GM12878 (cell line): ENCODE measurements around the gene HIBCH. TPM values are rescaled to one million over a fixed set of nuclear protein-coding genes. Genes with fewer than 3 reads are reported as not detected.

Source experiments
- ATAC-seq: fragments of 200-7000 bp; cut with Tn5 transposase; 3 replicates; pipeline ENCODE4 v1.9.1; 2020; ENCODE audit warnings: mild to moderate bottlenecking, moderate library complexity
- BruUV-seq: library from RNA; stranded (reverse); fragments of 400-500 nt; replicated peaks from 2 replicates; lab custom pipeline; 2021; lab: Mats Ljungman, UMichigan
- CTCF ChIA-PET: fragments of 300-600 bp; sonication (Branson Sonifier 250); formaldehyde crosslinking; extraction: SDS; loops from one replicate; lab custom pipeline; 2021; ENCODE audit warnings: inconsistent platforms; lab: Yijun Ruan, JAX
- POLR2A ChIA-PET: fragments of 350-600 bp; formaldehyde crosslinking; extraction: SDS; loops from one replicate; lab custom pipeline; 2021; ENCODE audit warnings: inconsistent platforms; lab: Charles Lee
- RAD21 ChIA-PET: fragments of 300-600 bp; sonication (Branson Sonifier 250); formaldehyde crosslinking; loops from one replicate; lab custom pipeline; 2023; ENCODE audit warnings: antibody characterized with exemption; ENCODE audit not compliant: unreplicated experiment; lab: Charles Lee
- SMC1A ChIA-PET: fragments of 300-600 bp; sonication (Branson Sonifier 250); formaldehyde crosslinking; loops from one replicate; lab custom pipeline; 2023; ENCODE audit not compliant: unreplicated experiment, uncharacterized antibody; lab: Charles Lee
- DNase-seq: peaks from one replicate; pipeline ENCODE4 v3.0.0-alpha.2; 2011; ENCODE audit warnings: low read depth, low spot score
- FAIRE-seq: peaks from 3 replicates; lab custom pipeline; 2011; peaks lifted over from hg19 to GRCh38; lab: Jason Lieb, UNC
- H2AFZ ChIP-seq: 2 replicates; pipeline ENCODE4 v1.6.0; 2011; ENCODE audit warnings: low read depth, low read length, control low read depth; ENCODE audit not compliant: control insufficient read depth
- H3K27ac ChIP-seq: 2 replicates; pipeline ENCODE4 v1.5.1; 2011; ENCODE audit warnings: control low read depth; ENCODE audit not compliant: control insufficient read depth, insufficient read depth
- H3K27me3 ChIP-seq, 2 experiments: replicated peaks in 1 of 2; 2 replicates each; pipeline versions ENCODE4 v1.6.0 to v1.6.1; 2011; ENCODE audit warnings: low read length in 1 of 2; ENCODE audit not compliant: control insufficient read depth in 2 of 2, insufficient read depth in 2 of 2
- H3K36me3 ChIP-seq, 2 experiments: 2 replicates each; pipeline ENCODE4 v1.5.1; 2011; ENCODE audit warnings: low read length in 1 of 2; ENCODE audit not compliant: control insufficient read depth in 2 of 2, insufficient read depth in 2 of 2
- H3K4me1 ChIP-seq: 2 replicates; pipeline ENCODE4 v1.6.1; 2011; ENCODE audit warnings: mild to moderate bottlenecking, low read length, moderate library complexity, mixed read lengths; ENCODE audit not compliant: control insufficient read depth, insufficient read depth
- H3K4me2 ChIP-seq: 2 replicates; pipeline ENCODE4 v1.6.0; 2011; ENCODE audit warnings: control low read depth; ENCODE audit not compliant: control insufficient read depth, insufficient read depth
- H3K4me3 ChIP-seq: fragments of 200-600 bp; sonication (generic); 2 replicates; pipeline ENCODE4 v1.5.1; 2016
- H3K79me2 ChIP-seq: 2 replicates; pipeline ENCODE4 v1.6.0; 2011; ENCODE audit warnings: low read length; ENCODE audit not compliant: control insufficient read depth, insufficient read depth
- H3K9ac ChIP-seq: 2 replicates; pipeline ENCODE4 v1.8.0; 2011; ENCODE audit warnings: low read length, control low read depth, mixed read lengths; ENCODE audit not compliant: control insufficient read depth, insufficient read depth
- H3K9me3 ChIP-seq: replicated peaks from 3 replicates; pipeline ENCODE4 v1.5.1; 2011; ENCODE audit warnings: mild to moderate bottlenecking, low read length; ENCODE audit not compliant: control insufficient read depth, insufficient read depth
- H4K20me1 ChIP-seq: 2 replicates; pipeline ENCODE4 v1.6.0; 2011; ENCODE audit not compliant: control insufficient read depth, insufficient read depth
- BRCA1 ChIP-seq: IDR thresholded peaks from 2 replicates; pipeline ENCODE4 v1.6.1; 2011; ENCODE audit warnings: low read depth, low read length, improper control_type of control experiment
- CBX5 ChIP-seq: sonication (generic); IDR thresholded peaks from 2 replicates; pipeline ENCODE4 v1.6.1; 2016; ENCODE audit warnings: low read depth, moderate library complexity, mild to moderate bottlenecking, inconsistent platforms
- CHD2 ChIP-seq: IDR thresholded peaks from 2 replicates; pipeline ENCODE4 v1.6.1; 2011; ENCODE audit warnings: low read depth, low read length, improper control_type of control experiment, borderline replicate concordance
- FOXM1 ChIP-seq: IDR thresholded peaks from 2 replicates; pipeline ENCODE4 v1.6.1; 2012; ENCODE audit warnings: low read depth, mild to moderate bottlenecking, inconsistent platforms, low read length, moderate library complexity
- HDGF ChIP-seq: fragments of 450-650 bp; IDR thresholded peaks from 2 replicates; pipeline ENCODE4 v1.6.1; 2016; ENCODE audit warnings: antibody characterized with exemption
- IRF3 ChIP-seq: fragments of 450-650 bp; IDR thresholded peaks from 2 replicates; pipeline ENCODE4 v1.6.1; 2014; ENCODE audit warnings: mild to moderate bottlenecking
- JUNB ChIP-seq: IDR thresholded peaks from 2 replicates; pipeline ENCODE4 v1.6.1; 2016; ENCODE audit warnings: antibody characterized with exemption, mild to moderate bottlenecking
- JUND ChIP-seq: IDR thresholded peaks from 2 replicates; pipeline ENCODE4 v1.6.1; 2012; ENCODE audit warnings: low read depth, mild to moderate bottlenecking, low read length, improper control_type of control experiment, moderate library complexity
- POLR2A ChIP-seq: IDR thresholded peaks from 2 replicates; pipeline ENCODE4 v1.6.1; 2011; ENCODE audit warnings: low read depth, mild to moderate bottlenecking, low read length
- RB1 ChIP-seq: fragments of 450-650 bp; formaldehyde crosslinking; IDR thresholded peaks from 2 replicates; pipeline ENCODE4 v1.6.1; 2017; ENCODE audit warnings: mild to moderate bottlenecking, borderline replicate concordance
- RUNX3 ChIP-seq: IDR thresholded peaks from 2 replicates; pipeline ENCODE4 v1.6.1; 2012; ENCODE audit warnings: low read length, inconsistent platforms
- SIX5 ChIP-seq: IDR thresholded peaks from 2 replicates; pipeline ENCODE4 v1.6.1; 2011; ENCODE audit warnings: mild to moderate bottlenecking, low read depth, low read length, moderate library complexity; ENCODE audit not compliant: severe bottlenecking
- SUZ12 ChIP-seq: fragments of 200-600 bp; sonication (generic); IDR thresholded peaks from one replicate; pipeline ENCODE4 v1.6.1; 2018; ENCODE audit warnings: antibody characterized with exemption, mild to moderate bottlenecking; ENCODE audit not compliant: unreplicated experiment
- whole genome bisulfite sequencing: methylation state at CpG from one replicate; pipeline ENCODE4 v1.1.6; 2016; ENCODE audit warnings: low lambda C conversion rate; ENCODE audit not compliant: insufficient replicate concordance, insufficient coverage; ENCODE audit errors: missing lambda C conversion rate; 5-methylcytosine and 5-hydroxymethylcytosine counted together
- in situ Hi-C: fragments of 300-500 bp; cut with MboI; formaldehyde crosslinking; loops from 9 replicates; pipeline ENCODE4 v1.14.3; 2018; ENCODE audit warnings: mixed read lengths
- intact Hi-C: fragments of 100-400 bp; cut with micrococcal nuclease; formaldehyde crosslinking; loops from one replicate; pipeline ENCODE4 v1.14.2; 2022; ENCODE audit not compliant: unreplicated experiment
- polyA plus RNA-seq, 11 experiments: library from polyadenylated mRNA; depleted of rRNA in 4 of 11; unstranded in 6 of 11; stranded (reverse) in 5 of 11; fragments of >200 nt; fragmentation: Nextera tagmentation in 4 of 11; fragmentation: Illumina TruSeq in 1 of 11; extraction: Ambion mirVana in 4 of 11; extraction: Trizol in 1 of 11; gene quantifications; 1 replicate in 1 of 11; 2 replicates in 10 of 11; pipeline versions ENCODE4 v1.2.1 to v1.2.3, GENCODE V29; 2011 to 2016; ENCODE audit warnings: inconsistent platforms in 2 of 11, missing spikeins in 2 of 11, low read depth in 1 of 11
- total RNA-seq, 4 experiments: library from RNA; depleted of rRNA in 3 of 4; stranded (reverse); fragments of >200 nt in 3 of 4; fragmentation: Illumina TruSeq in 1 of 4; extraction: Trizol in 1 of 4; gene quantifications; 2 replicates each; pipeline versions ENCODE4 v1.2.1 to v1.2.3, GENCODE V29; 2013 to 2021
- TF ChIP-seq, protein P1 (sequence below): fragments of 450-650 bp; IDR thresholded peaks from 2 replicates; pipeline ENCODE4 v1.6.1; 2017; ENCODE audit warnings: antibody characterized with exemption, mild to moderate bottlenecking, moderate library complexity

Gene HIBCH
- total and polyA plus RNA-seq, 10 of the 15 experiments (the other 5 are each of a cell fraction or from before 2014, with no cell fraction given), result 22.3 to 81.0 (median 37.4) TPM

DNA sequence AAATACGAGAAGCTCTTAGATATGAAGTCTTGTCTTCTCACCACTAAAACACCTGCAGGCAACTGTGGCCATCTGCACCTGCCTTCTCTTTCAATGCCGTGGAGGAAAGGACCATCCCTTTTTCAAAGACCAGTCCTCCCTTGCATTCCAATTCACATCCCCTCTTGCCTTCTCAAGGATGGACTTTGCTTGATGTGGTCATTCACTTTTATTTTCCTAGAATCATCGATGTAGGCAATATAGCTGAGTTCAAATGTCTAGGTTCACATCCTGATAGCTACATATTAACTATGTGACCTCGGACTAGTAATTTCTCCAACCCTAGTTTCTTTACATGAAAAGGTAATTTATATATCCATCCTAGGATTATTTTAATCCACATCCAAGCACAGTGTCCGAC, 110.1 kb downstream of the HIBCH start:
- ATAC-seq, result no peak
- no peak for FAIRE-seq
- no peaks in the 10 kb centered on the region for H3K27me3 ChIP-seq
- no peak for TF ChIP-seq FOXM1
- TF ChIP-seq IRF3, result no peak
- no peak for TF ChIP-seq POLR2A
- TF ChIP-seq SUZ12, result no peak
- TF ChIP-seq, protein P1, sequence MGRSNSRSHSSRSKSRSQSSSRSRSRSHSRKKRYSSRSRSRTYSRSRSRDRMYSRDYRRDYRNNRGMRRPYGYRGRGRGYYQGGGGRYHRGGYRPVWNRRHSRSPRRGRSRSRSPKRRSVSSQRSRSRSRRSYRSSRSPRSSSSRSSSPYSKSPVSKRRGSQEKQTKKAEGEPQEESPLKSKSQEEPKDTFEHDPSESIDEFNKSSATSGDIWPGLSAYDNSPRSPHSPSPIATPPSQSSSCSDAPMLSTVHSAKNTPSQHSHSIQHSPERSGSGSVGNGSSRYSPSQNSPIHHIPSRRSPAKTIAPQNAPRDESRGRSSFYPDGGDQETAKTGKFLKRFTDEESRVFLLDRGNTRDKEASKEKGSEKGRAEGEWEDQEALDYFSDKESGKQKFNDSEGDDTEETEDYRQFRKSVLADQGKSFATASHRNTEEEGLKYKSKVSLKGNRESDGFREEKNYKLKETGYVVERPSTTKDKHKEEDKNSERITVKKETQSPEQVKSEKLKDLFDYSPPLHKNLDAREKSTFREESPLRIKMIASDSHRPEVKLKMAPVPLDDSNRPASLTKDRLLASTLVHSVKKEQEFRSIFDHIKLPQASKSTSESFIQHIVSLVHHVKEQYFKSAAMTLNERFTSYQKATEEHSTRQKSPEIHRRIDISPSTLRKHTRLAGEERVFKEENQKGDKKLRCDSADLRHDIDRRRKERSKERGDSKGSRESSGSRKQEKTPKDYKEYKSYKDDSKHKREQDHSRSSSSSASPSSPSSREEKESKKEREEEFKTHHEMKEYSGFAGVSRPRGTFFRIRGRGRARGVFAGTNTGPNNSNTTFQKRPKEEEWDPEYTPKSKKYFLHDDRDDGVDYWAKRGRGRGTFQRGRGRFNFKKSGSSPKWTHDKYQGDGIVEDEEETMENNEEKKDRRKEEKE, result no peak
- no peak for TF ChIP-seq RB1
- no peak for TF ChIP-seq BRCA1
- TF ChIP-seq HDGF, result no peak
- TF ChIP-seq JUNB, result no peak
- TF ChIP-seq CBX5, result no peak
- TF ChIP-seq CHD2, result no peak
- no peak for TF ChIP-seq JUND
- TF ChIP-seq SIX5, result no peak
- no peak for TF ChIP-seq RUNX3
- TF ChIP-seq, all 136 proteins: peak for 0
- Histone ChIP-seq H3K36me3 (peaks cover 1 to 8% of the 10 kb centered on the region in 2 experiments; a peak in 1 of 4 replicates), H3K4me2 (no peak overlapping the region), H3K79me2 (no peaks in the 10 kb centered on the region), H3K4me1 (no peaks in the 10 kb centered on the region), H3K4me3 (no peak overlapping the region), H4K20me1 (no peaks in the 10 kb centered on the region), H2AFZ (no peak overlapping the region), H3K9me3 (no peaks in the 10 kb centered on the region), H3K9ac (no peak overlapping the region), H3K27ac (no peak overlapping the region)
- ChIA-PET POLR2A (interaction anchor here (1.0 kb wide), 1 partner anchor 10 kb away, joined by 3 read pairs; no protein-coding TSS in a partner anchor), SMC1A (interaction anchor here (0.5 kb wide), 1 partner anchor 120 kb away, joined by 3 read pairs; no protein-coding TSS in a partner anchor), CTCF (interaction anchor here (1.0 kb wide), 1 partner anchor 20 kb away, joined by 3 read pairs; no protein-coding TSS in a partner anchor), RAD21 (no interaction called here)
- no peak for DNase-seq
- BruUV-seq, result no TSS peak
- intact Hi-C loops (no loop called here), in situ Hi-C loops (no loop called here)
- 72% methylated on average over 5 of the region's 5 CpGs for WGBS
